Stimulated activated naive B cell treated with anti-CD40 and anti-IgM and Interleukin-4, amounts not matched to agents 10 μg/mL and 1 μg/mL and 100 μg/mL, for 72 hours (primary cell): Measurements from ENCODE around the gene P4HB.

Source experiments
- ATAC-seq, 2 donors: fragments of 150-1000 bp; cut with Tn5 transposase; replicated peaks; 2 replicates each; pipeline ENCODE4 v1.10.0; 2021; ENCODE audit warnings: moderate library complexity in 1 of 2
- DNase-seq: peaks from one replicate; pipeline ENCODE4 v3.0.0; 2021
- H3K27ac Mint-ChIP-seq: one replicate; pipeline ENCODE4 v1.8.0; 2022; ENCODE audit warnings: mild to moderate bottlenecking, mixed read lengths
- H3K27me3 Mint-ChIP-seq, 2 donors: one replicate each; pipeline ENCODE4 v1.8.0; 2022; ENCODE audit warnings: mixed read lengths in 2 of 2
- H3K36me3 Mint-ChIP-seq, 2 donors: one replicate each; pipeline ENCODE4 v1.8.0; 2022; ENCODE audit warnings: mixed read lengths in 2 of 2, mild to moderate bottlenecking in 1 of 2
- H3K4me1 Mint-ChIP-seq, 2 donors: one replicate each; pipeline ENCODE4 v1.8.0; 2022; ENCODE audit warnings: mixed read lengths in 2 of 2, mild to moderate bottlenecking in 1 of 2
- H3K4me3 Mint-ChIP-seq, 2 donors: one replicate each; pipeline ENCODE4 v1.8.0; 2022; ENCODE audit warnings: mild to moderate bottlenecking in 2 of 2, mixed read lengths in 2 of 2, moderate library complexity in 1 of 2
- H3K9me3 Mint-ChIP-seq, 2 donors: one replicate each; pipeline ENCODE4 v1.8.0; 2022; ENCODE audit warnings: mixed read lengths in 2 of 2, mild to moderate bottlenecking in 1 of 2

Gene P4HB

DNA sequence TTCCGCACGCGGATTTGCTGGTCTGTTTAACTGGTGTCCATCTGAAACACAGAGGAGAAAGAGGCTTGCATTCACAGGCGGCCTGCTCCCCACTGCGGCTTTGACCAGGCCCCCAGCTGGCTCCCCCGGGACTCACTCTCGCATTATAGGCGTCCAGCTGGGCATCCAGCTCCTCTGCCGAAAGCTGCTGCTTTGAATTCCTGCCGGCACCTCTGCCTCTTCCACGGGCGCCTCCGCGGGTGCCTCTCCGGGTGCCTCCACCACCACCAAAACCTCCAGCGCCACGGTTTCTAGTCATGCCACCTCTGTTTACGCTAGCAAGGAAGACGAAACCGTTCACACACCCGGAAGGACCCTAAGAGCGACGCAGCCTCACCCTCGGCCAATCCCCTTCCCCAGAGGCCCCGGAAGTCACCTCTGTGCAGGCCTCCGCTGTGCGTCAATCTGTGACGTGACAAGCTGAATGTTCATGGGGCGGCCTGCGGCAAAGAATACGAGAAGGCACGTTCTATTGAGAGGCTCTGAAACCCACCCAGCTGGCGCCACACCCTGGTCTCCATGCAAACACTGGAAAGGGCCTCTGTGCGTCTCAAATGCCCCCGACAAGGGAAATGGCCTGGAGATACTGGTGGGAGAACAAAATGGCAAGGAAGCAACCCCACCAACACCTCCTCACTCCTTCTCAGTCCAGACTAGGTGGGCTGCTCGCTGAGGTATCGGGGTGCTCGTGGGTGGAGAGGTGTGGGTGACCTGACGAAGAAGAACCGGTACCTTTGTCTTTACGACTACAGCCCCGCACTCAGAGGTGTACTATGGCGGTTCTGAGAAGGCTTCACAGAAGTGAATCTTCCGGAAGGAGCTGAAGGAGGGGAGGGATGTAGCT is 28.0 kb upstream of the P4HB start:
- DNase-seq (no peak), ATAC-seq (no peak)
- Mint-ChIP-seq H3K4me1 (peaks cover 21 to 35% of the 10 kb centered on the region in 2 donors), H3K27me3 (no peaks in the 10 kb centered on the region), H3K9me3 (no peaks in the 10 kb centered on the region), H3K4me3 (peak overlapping the region; percentile 72 to 98), H3K36me3 (peaks cover 44 to 48% of the 10 kb centered on the region in 2 donors), H3K27ac (peak overlapping the region; percentile 80)

DNA sequence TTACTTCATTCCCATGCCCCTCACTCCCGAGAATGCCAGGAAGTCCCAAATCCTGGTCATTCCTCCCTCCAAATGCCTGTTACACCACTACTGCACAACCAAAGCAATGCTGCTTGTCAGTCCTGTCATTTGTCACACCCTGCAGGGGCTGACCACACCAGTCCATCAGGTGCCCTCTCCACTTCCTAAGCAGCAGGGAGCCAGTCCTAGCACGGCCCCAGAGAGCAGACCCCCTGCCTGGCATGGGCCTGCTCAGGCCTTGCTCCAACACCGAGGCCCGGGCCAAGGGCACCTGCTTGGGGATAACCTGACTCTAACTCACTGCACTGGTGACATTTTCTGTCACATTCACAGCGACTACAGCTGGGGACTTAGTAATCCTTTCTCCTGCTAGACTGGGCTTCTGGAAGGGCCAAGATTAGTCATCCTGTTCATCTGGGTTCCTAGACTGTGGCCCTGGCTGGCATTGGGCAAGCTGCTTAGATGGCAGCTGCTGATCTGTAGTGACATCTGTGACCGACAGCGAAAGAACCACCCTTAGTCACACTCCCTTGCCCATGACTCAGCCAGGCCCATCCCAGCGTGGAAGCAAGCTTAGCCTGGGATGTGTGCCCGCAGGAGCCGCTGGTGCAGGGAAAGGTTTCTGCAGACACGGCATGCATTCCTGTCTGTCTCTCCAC is 25.7 kb upstream of the P4HB start:
- Mint-ChIP-seq H3K9me3 (no peaks in the 10 kb centered on the region), H3K36me3 (peaks cover 42 to 52% of the 10 kb centered on the region in 2 donors)

DNA sequence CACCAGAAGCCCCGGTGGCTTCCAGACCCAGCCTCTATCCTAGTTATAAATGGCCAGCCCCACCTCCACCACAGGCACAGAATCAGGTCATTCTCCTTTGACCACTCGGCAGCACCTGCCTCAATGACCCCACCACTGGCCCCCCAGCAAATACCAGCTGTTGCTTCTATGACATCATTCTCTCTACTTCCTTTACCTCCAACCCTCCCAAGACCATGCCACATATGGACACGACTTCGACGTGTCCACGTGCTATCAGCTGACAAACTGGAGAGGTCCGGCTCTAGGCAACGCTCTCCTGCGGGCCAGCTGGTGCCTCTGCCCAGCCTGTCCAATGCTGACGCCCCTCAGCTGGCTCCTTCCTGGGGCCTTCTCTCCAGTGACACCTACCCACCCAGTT is 25.1 kb upstream of the P4HB start:
- no peaks in the 10 kb centered on the region for H3K27me3 Mint-ChIP-seq
- no peaks in the 10 kb centered on the region for H3K9me3 Mint-ChIP-seq
- H3K27ac Mint-ChIP-seq, result peak overlapping the region; percentile 87

More for the DNA sequence above, 25.7 kb upstream of the P4HB start:
- no peaks in the 10 kb centered on the region for H3K27me3 Mint-ChIP-seq
- DNase-seq (no peak), ATAC-seq (peak in 1 of 2 donors; percentile 34)
- no peak overlapping the region for H3K4me3 Mint-ChIP-seq
- H3K4me1 Mint-ChIP-seq, result peaks cover 21 to 34% of the 10 kb centered on the region in 2 donors
- H3K27ac Mint-ChIP-seq, result peak overlapping the region; percentile 87

DNA sequence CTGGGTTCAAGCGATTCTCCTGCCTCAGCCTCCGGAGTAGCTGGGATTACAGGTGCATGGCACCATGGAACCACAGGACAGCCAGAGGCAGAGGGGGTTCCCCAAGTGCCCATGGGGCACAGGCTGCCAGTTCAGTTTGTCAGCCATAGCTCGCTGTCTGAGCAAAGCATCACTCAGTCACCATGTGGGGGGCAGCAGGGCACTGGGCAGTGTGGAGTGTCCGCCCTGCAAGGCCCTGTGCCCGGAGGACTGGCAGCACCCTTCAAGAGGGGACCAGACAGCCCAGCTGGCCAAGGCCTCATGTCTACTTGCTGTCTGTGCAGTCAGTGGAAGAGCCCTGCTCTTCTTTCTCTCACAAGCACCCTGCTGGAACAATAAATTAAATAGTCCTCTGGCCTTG is 24.6 kb upstream of the P4HB start:
- Mint-ChIP-seq H3K27ac (no peak overlapping the region), H3K4me3 (no peak overlapping the region), H3K27me3 (no peaks in the 10 kb centered on the region)

More for the DNA sequence above, 25.1 kb upstream of the P4HB start:
- peaks cover 21 to 34% of the 10 kb centered on the region in 2 donors for H3K4me1 Mint-ChIP-seq
- DNase-seq (no peak), ATAC-seq (no peak)
- no peak overlapping the region for H3K4me3 Mint-ChIP-seq
- H3K36me3 Mint-ChIP-seq, result peaks cover 41 to 52% of the 10 kb centered on the region in 2 donors

DNA sequence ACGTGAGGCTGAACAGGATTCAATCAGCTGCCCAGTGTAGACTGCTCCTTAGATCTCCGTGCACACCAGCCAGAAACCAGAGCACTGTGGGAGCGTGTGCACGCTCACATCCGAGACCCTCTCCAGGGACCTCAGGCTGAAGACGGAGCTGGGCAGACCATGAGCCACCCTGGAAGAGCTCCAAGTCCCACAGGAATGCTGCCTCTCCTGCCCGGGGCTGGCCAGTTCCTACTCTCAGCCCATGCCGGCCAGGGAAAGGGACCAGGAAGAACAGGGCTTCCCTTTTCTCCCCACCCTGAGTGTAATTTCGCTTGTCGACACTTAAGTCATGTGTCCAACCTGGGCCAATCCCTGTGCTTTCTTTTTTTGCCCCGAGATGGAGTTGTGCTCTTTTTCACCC is 24.2 kb upstream of the P4HB start:
- peaks cover 21 to 34% of the 10 kb centered on the region in 2 donors for H3K4me1 Mint-ChIP-seq
- no peaks in the 10 kb centered on the region for H3K27me3 Mint-ChIP-seq
- peak in 1 of 2 donors; percentile 32 for ATAC-seq
- no peak overlapping the region for H3K27ac Mint-ChIP-seq
- H3K36me3 Mint-ChIP-seq, result peaks cover 44 to 59% of the 10 kb centered on the region in 2 donors
- no peaks in the 10 kb centered on the region for H3K9me3 Mint-ChIP-seq
- no peak for DNase-seq
- no peak overlapping the region for H3K4me3 Mint-ChIP-seq

More for the DNA sequence above, 24.6 kb upstream of the P4HB start:
- Mint-ChIP-seq H3K9me3 (no peaks in the 10 kb centered on the region), H3K4me1 (peaks cover 21 to 34% of the 10 kb centered on the region in 2 donors), H3K36me3 (peaks cover 40 to 56% of the 10 kb centered on the region in 2 donors)
- no peak for DNase-seq
- ATAC-seq, result peak in 1 of 2 donors; percentile 22

DNA sequence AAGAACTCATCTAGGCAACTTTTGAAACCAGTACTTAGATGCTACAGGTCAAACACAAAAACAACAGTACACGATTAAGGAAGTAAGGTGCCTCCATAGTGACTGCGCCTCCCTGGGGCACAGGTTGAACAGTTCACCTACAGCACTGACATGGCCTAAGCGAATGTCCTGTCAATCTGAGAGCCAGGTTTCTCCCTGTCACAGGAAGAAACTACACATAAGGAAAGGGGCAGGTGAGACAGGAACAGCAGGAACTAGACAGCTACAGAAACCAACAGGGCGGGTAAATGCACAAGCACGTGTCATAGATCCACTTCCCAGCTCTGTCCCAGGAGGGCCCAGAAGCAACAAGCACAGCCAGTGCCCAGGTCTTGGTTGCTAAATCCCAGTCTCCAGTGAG is 18.8 kb upstream of the P4HB start:
- no peaks in the 10 kb centered on the region for H3K27me3 Mint-ChIP-seq
- H3K4me1 Mint-ChIP-seq, result peaks cover 1 to 7% of the 10 kb centered on the region in 2 donors
- no peak overlapping the region for H3K27ac Mint-ChIP-seq
- H3K36me3 Mint-ChIP-seq, result peaks cover 23 to 41% of the 10 kb centered on the region in 2 donors
- no peaks in the 10 kb centered on the region for H3K9me3 Mint-ChIP-seq
- ATAC-seq (no peak), DNase-seq (no peak)
- H3K4me3 Mint-ChIP-seq, result no peak overlapping the region

DNA sequence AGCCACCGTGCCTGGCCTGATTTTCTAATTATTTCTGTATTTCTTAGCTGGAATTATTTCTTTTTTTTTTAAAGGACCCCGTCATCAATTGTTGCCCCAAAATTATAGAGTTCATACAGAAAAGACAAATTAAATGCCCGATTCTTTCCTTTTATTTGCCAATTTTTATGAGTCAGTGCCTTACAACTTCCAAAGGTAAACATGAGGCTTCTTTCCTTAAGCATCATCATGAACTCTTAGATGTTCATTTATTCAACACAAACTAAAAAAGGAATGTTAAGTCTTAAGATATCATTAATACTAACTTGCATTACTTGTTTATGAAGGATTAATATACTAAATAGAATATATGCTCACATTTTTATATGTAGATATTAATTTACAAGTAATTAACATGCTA is 18.0 kb upstream of the P4HB start:
- peaks cover 23 to 40% of the 10 kb centered on the region in 2 donors for H3K36me3 Mint-ChIP-seq
- no peak for ATAC-seq
- DNase-seq, result no peak
- H3K4me3 Mint-ChIP-seq, result no peak overlapping the region
- H3K4me1 Mint-ChIP-seq, result peaks cover 7 to 11% of the 10 kb centered on the region in 2 donors
- H3K27me3 Mint-ChIP-seq, result no peaks in the 10 kb centered on the region
- H3K27ac Mint-ChIP-seq, result no peak overlapping the region
- H3K9me3 Mint-ChIP-seq, result no peaks in the 10 kb centered on the region

DNA sequence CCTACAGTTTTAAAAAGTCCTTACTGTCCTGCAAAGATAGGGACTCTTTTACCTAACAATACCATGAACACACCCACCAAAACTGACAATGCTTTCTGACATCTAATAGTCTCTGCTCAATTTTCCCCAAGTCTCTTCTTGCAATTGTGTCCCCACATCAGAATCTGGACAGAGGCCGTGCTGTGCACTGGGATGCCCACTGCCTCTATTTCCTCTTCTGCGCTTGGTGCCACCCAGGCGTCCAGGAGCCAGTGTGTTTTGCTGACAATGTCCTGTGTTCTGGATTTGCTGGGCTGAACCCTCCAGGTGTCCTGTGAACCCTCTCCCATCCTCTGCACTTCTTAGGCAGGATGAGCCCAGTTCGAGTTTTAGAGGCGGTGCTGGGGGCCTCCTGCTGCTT is 17.2 kb upstream of the P4HB start:
- ATAC-seq, result no peak

DNA sequence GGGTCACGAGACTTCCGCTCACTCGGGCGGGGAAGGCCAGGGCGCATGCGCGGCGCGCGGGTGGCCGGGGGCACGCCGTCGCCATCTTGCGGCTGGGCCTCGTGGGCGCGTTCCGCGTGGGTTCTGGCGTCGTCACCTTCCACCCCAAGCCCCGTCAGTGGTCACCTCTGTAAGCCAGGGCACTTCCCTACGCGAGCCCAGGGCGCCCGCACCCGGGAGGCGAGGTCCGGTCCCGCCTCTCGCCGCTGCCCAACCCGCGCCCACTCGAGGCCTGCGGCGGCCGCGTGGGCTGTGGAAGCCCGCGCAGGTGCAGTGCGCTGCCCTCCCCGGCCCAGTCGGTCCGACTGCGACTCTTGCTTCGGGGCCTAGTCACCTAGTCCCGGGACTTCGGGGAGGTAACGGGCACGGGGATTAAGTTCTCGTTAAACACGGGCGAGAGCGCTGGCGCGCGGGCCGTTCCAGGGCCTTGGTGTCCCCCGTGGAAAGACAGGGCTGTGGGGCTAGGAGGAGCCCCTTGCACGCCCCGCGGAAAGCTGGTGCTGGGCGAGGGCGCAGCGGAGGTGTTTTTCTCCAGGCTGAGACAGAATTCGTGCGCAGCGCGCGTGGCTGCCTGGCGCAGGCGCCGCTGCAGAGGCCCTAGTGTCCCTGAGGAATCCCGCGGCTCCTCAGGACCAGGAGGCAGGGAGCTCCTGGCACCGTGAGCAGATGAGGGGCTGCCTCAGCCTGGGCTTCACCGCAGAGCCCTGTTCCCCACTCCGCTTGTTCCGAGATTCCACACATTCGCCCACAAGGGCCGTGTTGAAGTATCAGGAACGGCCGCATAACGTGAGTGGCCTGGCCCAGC is 11.3 kb upstream of the P4HB start:
- no peaks in the 10 kb centered on the region for H3K27me3 Mint-ChIP-seq
- H3K36me3 Mint-ChIP-seq, result peaks cover 34 to 37% of the 10 kb centered on the region in 2 donors

More for the DNA sequence above, 17.2 kb upstream of the P4HB start:
- Mint-ChIP-seq H3K4me3 (no peak overlapping the region), H3K36me3 (peaks cover 23 to 36% of the 10 kb centered on the region in 2 donors), H3K4me1 (peaks cover 14 to 15% of the 10 kb centered on the region in 2 donors), H3K27me3 (no peaks in the 10 kb centered on the region), H3K9me3 (no peaks in the 10 kb centered on the region), H3K27ac (no peak overlapping the region)
- no peak for DNase-seq

DNA sequence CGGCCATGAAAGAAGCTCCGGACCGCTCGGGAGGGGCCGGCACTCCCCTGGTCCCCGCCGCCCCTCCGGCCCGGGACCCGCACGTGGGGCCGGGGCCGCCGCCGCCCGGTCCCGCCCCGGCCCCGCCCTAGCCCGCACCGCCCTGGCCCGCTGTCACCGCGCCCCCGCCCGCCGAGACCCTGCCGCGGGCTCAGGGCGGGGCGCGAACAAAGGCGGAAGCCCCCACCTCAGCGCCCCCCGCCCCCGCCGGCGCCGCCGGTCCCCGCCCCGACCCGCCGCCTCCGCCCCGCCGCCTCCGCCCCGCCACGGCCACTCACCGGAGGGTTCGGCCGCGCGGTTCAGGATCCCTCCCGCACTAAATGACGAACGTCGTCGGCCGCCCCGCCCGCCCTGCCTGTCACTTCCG is 10.6 kb upstream of the P4HB start, which contains the start of gene ARHGDIA:
Gene ARHGDIA, minus strand, starts transcription at position 357 of the 406 bp plus-strand sequence. CDS start 1,407 bp downstream, outside the sequence.
- Mint-ChIP-seq H3K4me1 (peaks cover 33 to 55% of the 10 kb centered on the region in 2 donors), H3K27ac (peak within 1 kb of the TSS; percentile 99), H3K9me3 (no peaks in the 10 kb centered on the region), H3K4me3 (peak within 1 kb of the TSS; percentile 89), H3K27me3 (no peaks in the 10 kb centered on the region), H3K36me3 (peaks cover 34 to 38% of the 10 kb centered on the region in 2 donors)
- DNase-seq (no peak), ATAC-seq (peak; percentile 65 to 74)

More for the DNA sequence above, 11.3 kb upstream of the P4HB start:
- Mint-ChIP-seq H3K27ac (peak overlapping the region; percentile 99), H3K4me1 (peaks cover 33 to 55% of the 10 kb centered on the region in 2 donors), H3K9me3 (no peaks in the 10 kb centered on the region), H3K4me3 (peak overlapping the region; percentile 84 to 89)
- peak; percentile 22 to 23 for ATAC-seq
- DNase-seq, result peak; percentile 92

DNA sequence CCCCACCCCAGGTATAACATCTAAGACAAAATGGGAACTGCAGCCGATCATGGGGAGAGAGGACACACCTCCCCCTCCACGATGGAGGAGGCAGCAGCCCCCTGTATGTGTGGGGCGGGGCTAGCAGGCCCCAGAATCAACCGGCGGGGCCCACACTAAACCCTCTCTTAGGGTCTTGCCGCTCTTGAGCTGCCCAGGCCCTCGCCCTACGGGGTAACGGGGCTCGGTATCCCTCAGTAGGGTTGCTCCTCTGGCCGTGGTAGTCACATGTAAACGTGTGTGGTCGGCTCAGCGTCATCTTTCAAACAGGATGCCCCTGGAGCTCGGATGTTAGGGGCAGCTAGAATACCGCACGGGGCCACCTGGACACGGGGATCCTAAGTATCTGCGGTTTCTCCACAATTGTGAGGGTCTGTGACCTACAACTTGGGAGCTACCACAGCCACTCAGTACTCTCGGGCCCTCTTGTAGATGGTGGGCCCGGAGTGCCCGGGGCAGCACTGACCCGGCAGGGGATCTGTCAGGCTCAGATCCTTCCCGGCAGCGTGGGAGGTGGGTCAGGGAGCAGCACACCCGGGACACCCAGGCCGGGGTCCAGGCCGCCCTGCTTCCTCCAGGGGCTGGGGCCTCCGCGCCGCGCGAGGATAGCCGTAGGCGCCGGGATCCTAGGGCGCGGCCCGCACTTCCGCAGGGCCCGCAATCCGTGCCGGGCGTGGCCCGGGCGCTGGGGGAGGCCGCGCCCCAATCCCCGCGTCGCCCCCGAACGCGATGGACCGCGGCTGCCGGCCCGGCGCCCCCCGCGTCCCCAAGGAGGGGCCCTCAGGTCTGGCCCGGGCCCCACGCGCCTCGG is 10.0 kb upstream of the P4HB start:
- Mint-ChIP-seq H3K4me1 (peaks cover 36 to 61% of the 10 kb centered on the region in 2 donors), H3K9me3 (no peaks in the 10 kb centered on the region), H3K27me3 (no peaks in the 10 kb centered on the region), H3K27ac (peak overlapping the region; percentile 96), H3K36me3 (peaks cover 34 to 44% of the 10 kb centered on the region in 2 donors), H3K4me3 (peak overlapping the region; percentile 88 to 89)
- ATAC-seq (peak; percentile 26 to 33), DNase-seq (peak; percentile 34)

DNA sequence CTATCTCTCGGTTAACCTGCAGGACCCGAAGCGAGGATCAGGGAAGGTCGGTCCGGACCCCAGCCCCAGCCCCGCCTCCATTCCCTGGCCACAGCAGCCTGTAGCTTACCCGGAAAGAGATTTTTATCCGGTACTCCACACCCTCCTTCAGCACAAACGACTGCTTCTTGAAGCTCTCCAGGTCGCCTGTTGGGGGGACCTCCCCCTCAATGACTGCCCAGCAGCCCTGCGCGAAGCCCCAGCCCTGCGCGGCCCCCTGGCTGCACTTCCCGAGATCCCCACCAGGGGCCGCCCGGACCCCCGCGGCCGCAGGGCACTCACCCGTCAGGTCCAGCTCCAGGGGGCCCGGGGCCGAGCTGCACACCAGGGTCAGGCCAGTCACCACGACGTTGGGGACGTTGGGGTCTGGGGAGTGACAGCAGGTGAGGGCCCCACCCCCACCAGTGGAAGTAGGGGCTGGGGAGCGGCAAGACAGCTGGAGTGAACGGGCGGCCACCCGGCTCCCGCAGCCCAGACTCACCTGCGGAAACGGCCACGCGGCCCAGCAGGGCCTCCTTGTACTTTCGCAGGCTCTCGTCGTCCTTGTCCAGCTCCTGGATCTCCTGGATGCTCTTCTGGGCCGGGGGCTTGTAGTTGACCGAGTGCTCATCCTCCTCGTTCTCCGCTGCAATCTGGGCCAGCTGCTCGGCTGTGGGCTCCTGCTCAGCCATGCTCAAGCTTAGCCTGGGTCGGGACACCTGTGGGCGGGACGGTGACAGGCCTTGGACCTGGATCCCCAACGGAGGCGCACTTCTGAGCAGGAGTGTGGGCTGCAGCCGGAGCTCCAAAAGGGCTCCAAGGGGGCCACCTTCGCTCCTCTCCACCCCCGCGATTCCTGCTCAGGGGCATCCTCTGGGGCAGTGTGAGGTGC is 9.1 kb upstream of the P4HB start:
- Mint-ChIP-seq H3K27ac (peak overlapping the region; percentile 96), H3K4me3 (peak overlapping the region; percentile 88 to 89), H3K27me3 (no peaks in the 10 kb centered on the region), H3K36me3 (peaks cover 37 to 50% of the 10 kb centered on the region in 2 donors), H3K9me3 (no peaks in the 10 kb centered on the region), H3K4me1 (peaks cover 40 to 63% of the 10 kb centered on the region in 2 donors)
- DNase-seq (peak; percentile 37), ATAC-seq (peak in 1 of 2 donors; percentile 13)
